Activated CD8-positive, alpha-beta memory T cell treated with anti-CD3 and anti-CD28 coated beads for 36 hours (primary cell): ENCODE results near the gene STK16. TPM values are rescaled to one million over a fixed set of nuclear protein-coding genes. Genes with fewer than 3 reads are reported as not detected.

ENCODE experiments used
- CTCF ChIA-PET: fragments of 350-600 bp; sonication (Branson Sonifier 250); formaldehyde crosslinking; loops from one replicate; lab custom pipeline; 2021; ENCODE audit warnings: antibody characterized with exemption; lab: Charles Lee
- POLR2A ChIA-PET: fragments of 350-600 bp; sonication (Branson Sonifier 250); formaldehyde crosslinking; loops from one replicate; lab custom pipeline; 2021; ENCODE audit warnings: antibody characterized with exemption; lab: Charles Lee
- total RNA-seq, 2 experiments: library from RNA; stranded (reverse); gene quantifications; one replicate each; pipeline ENCODE4 v1.2.3, GENCODE V29; 2021

Gene STK16
- total RNA-seq, 2 experiments from 2014 or later: 34.4 to 35.8 TPM

GRCh38 chr2:219285373-219285735 is 40.1 kb downstream of the STK16 start:
- ChIA-PET POLR2A (no interaction called here), CTCF (interaction anchor here (4.3 kb wide), 1 partner anchor 8 kb away, joined by 36 read pairs; no protein-coding TSS in a partner anchor)

- POLR2A ChIA-PET: interaction anchor here (0.9 kb wide), 1 partner anchor 9 kb away, joined by 3 read pairs; no protein-coding TSS in a partner anchor
- CTCF ChIA-PET: interaction anchor here (1.2 to 1.4 kb wide), 2 partner anchors 8 to 9 kb away, joined by 5 read pairs; no protein-coding TSS in a partner anchor
Measured at GRCh38 chr2:219285894-219286425, 40.7 kb downstream of the STK16 start.

GRCh38 chr2:219286436-219287115 is 41.3 kb downstream of the STK16 start:
- ChIA-PET CTCF (interaction anchor here (1.2 to 1.4 kb wide), 2 partner anchors 8 to 9 kb away, joined by 5 read pairs; no protein-coding TSS in a partner anchor), POLR2A (interaction anchor here (0.5 to 0.9 kb wide), 2 partner anchors 8 to 9 kb away, joined by 3 to 5 read pairs; no protein-coding TSS in a partner anchor)

- CTCF ChIA-PET: interaction anchor here (1.4 kb wide), 1 partner anchor 9 kb away, joined by 5 read pairs; no protein-coding TSS in a partner anchor
- POLR2A ChIA-PET: interaction anchor here (0.5 to 0.6 kb wide), 2 partner anchors 8 kb away, joined by 5 to 6 read pairs; no protein-coding TSS in a partner anchor
Measured at GRCh38 chr2:219287116-219287440, 41.8 kb downstream of the STK16 start.

- POLR2A ChIA-PET: interaction anchor here (0.6 to 0.8 kb wide), 2 partner anchors 9 to 43 kb away, joined by 4 to 6 read pairs; no protein-coding TSS in a partner anchor
- CTCF ChIA-PET: no interaction called here
Measured at GRCh38 chr2:219287580-219288265, 42.4 kb downstream of the STK16 start.

- CTCF ChIA-PET: interaction anchor here (3.4 kb wide), 1 partner anchor 11 kb away, joined by 19 read pairs; the partner anchor contains the start of gene DNAJB2
- POLR2A ChIA-PET: no interaction called here
Measured at GRCh38 chr2:219289195-219289536, 43.9 kb downstream of the STK16 start.

- CTCF ChIA-PET: interaction anchor here (1.1 to 3.4 kb wide), 2 partner anchors 12 to 114 kb away, joined by 5 to 19 read pairs; partner anchors contain the start of gene DNAJB2
Measured at GRCh38 chr2:219289537-219290361, 44.5 kb downstream of the STK16 start.

GRCh38 chr2:219290381-219291171 is 45.3 kb downstream of the STK16 start:
- ChIA-PET POLR2A (no interaction called here), CTCF (interaction anchor here (1.1 to 3.4 kb wide), 2 partner anchors 12 to 115 kb away, joined by 5 to 19 read pairs; partner anchors contain the start of gene DNAJB2)

More at GRCh38 chr2:219289537-219290361, 44.5 kb downstream of the STK16 start:
- POLR2A ChIA-PET: no interaction called here

- POLR2A ChIA-PET: no interaction called here
- CTCF ChIA-PET: interaction anchor here (1.1 to 4.9 kb wide), 3 partner anchors 8 to 115 kb away, joined by 5 to 36 read pairs (median 19); partner anchors contain the start of gene DNAJB2
Measured at GRCh38 chr2:219291394-219291793, 46.1 kb downstream of the STK16 start.

- POLR2A ChIA-PET: no interaction called here
- CTCF ChIA-PET: interaction anchor here (3.4 to 4.9 kb wide), 2 partner anchors 9 to 14 kb away, joined by 19 to 36 read pairs; partner anchors contain the start of gene DNAJB2
Measured at GRCh38 chr2:219291910-219292490, 46.7 kb downstream of the STK16 start.

GRCh38 chr2:219292616-219293015 is 47.3 kb downstream of the STK16 start:
- ChIA-PET CTCF (interaction anchor here (0.9 to 4.9 kb wide), 3 partner anchors 9 to 134 kb away, joined by 3 to 36 read pairs (median 35); partner anchors contain the start of genes TUBA4A and TUBA4B), POLR2A (no interaction called here)

GRCh38 chr2:219293736-219294231 is 48.5 kb downstream of the STK16 start:
- POLR2A ChIA-PET: interaction anchor here (3.2 kb wide), 1 partner anchor 15 kb away, joined by 26 read pairs; the partner anchor contains the start of gene DNAJB2
- CTCF ChIA-PET: interaction anchor here (2.1 to 4.9 kb wide), 6 partner anchors 10 to 314 kb away, joined by 5 to 76 read pairs (median 22); partner anchors contain the start of genes DNAJB2, TUBA4A and TUBA4B

GRCh38 chr2:219294356-219295351 is 49.4 kb downstream of the STK16 start:
- CTCF ChIA-PET: interaction anchor here (0.5 to 4.9 kb wide), 49 partner anchors 8 to 888 kb away, joined by 3 to 76 read pairs (median 5); partner anchors contain the start of genes CNPPD1, DNAJB2, DNPEP and GLB1L

GRCh38 chr2:219296142-219296541 is 50.9 kb downstream of the STK16 start:
- POLR2A ChIA-PET: interaction anchor here (3.2 kb wide), 1 partner anchor 17 kb away, joined by 26 read pairs; the partner anchor contains the start of gene DNAJB2
- CTCF ChIA-PET: interaction anchor here (1.3 to 4.9 kb wide), 11 partner anchors 9 to 889 kb away, joined by 3 to 76 read pairs (median 10); partner anchors contain the start of genes DNAJB2, NHEJ1, TUBA4A and TUBA4B

More at GRCh38 chr2:219294356-219295351, 49.4 kb downstream of the STK16 start:
- POLR2A ChIA-PET: interaction anchor here (0.5 to 3.2 kb wide), 8 partner anchors 8 to 587 kb away, joined by 3 to 26 read pairs (median 6); partner anchors contain the start of genes ANKZF1, ATG9A, DNAJB2 and GLB1L
